ENCODE data around the gene TBCCD1. TPM values are rescaled to one million over a fixed set of nuclear protein-coding genes. Genes with fewer than 3 reads are reported as not detected.
A peak's percentile ranks its signal among the peaks of the same experiment; 100 is the strongest.
"Not testable (repeated sequence)": the region's sequence is repeated elsewhere in the genome, so short reads cannot be mapped to it uniquely, and the experiment has no call there.

TBCCD1 gene
- total RNA-seq, 2 donors from 2014 or later = 13.6 to 16.2 TPM

- ATAC-seq (replicated peaks in 1 of 2) (no peak), DNase-seq (no peak)
- H3K27ac Mint-ChIP-seq = peak overlapping the region; percentile 59
- peaks cover 1 to 7% of the 10 kb centered on the region in 2 donors for H3K36me3 Mint-ChIP-seq (ENCODE audit: insufficient read depth in 2 of 2)
- no peaks in the 10 kb centered on the region for H3K9me3 Mint-ChIP-seq
- H3K4me1 Mint-ChIP-seq (ENCODE audit: low read depth) = peaks cover 21% of the 10 kb centered on the region
- H3K4me3 Mint-ChIP-seq = peak overlapping the region in 1 of 2 donors; percentile 5
- no peaks in the 10 kb centered on the region for H3K27me3 Mint-ChIP-seq (ENCODE audit: low read depth)
Observed at GRCh38 chr3:186589121-186589520, 22.0 kb upstream of the TBCCD1 start.

- Mint-ChIP-seq H3K27ac (no peak overlapping the region), H3K9me3 (no peaks in the 10 kb centered on the region), H3K4me1 (ENCODE audit: low read depth) (peaks cover 23% of the 10 kb centered on the region), H3K36me3 (ENCODE audit: insufficient read depth in 2 of 2) (peaks cover 1 to 9% of the 10 kb centered on the region in 2 donors), H3K4me3 (no peak overlapping the region), H3K27me3 (ENCODE audit: low read depth) (no peaks in the 10 kb centered on the region)
- peak; percentile 47 to 67 for ATAC-seq (replicated peaks in 1 of 2)
- DNase-seq = no peak
Observed at GRCh38 chr3:186588632-186589031, 21.5 kb upstream of the TBCCD1 start.

GRCh38 chr3:186587183-186587582 is 20.0 kb upstream of the TBCCD1 start:
- Mint-ChIP-seq H3K9me3 (no peaks in the 10 kb centered on the region), H3K27me3 (ENCODE audit: low read depth) (no peaks in the 10 kb centered on the region), H3K36me3 (ENCODE audit: insufficient read depth in 2 of 2) (peaks cover 1 to 9% of the 10 kb centered on the region in 2 donors), H3K4me1 (ENCODE audit: low read depth) (peaks cover 26% of the 10 kb centered on the region), H3K27ac (no peak overlapping the region), H3K4me3 (no peak overlapping the region)
- DNase-seq (no peak), ATAC-seq (replicated peaks in 1 of 2) (no peak)

- peaks cover 1 to 12% of the 10 kb centered on the region in 2 donors for H3K36me3 Mint-ChIP-seq (ENCODE audit: insufficient read depth in 2 of 2)
Observed at GRCh38 chr3:186586245-186586644, 19.1 kb upstream of the TBCCD1 start.

GRCh38 chr3:186583831-186584230 is 16.7 kb upstream of the TBCCD1 start:
- peak overlapping the region; percentile 5 for H3K27ac Mint-ChIP-seq
- H3K36me3 Mint-ChIP-seq (ENCODE audit: insufficient read depth in 2 of 2) = peaks cover 1 to 17% of the 10 kb centered on the region in 2 donors
- H3K9me3 Mint-ChIP-seq = no peaks in the 10 kb centered on the region
- peak; percentile 75 to 76 for ATAC-seq (replicated peaks in 1 of 2)
- peaks cover 16% of the 10 kb centered on the region for H3K4me1 Mint-ChIP-seq (ENCODE audit: low read depth)
- H3K27me3 Mint-ChIP-seq (ENCODE audit: low read depth) = no peaks in the 10 kb centered on the region
- H3K4me3 Mint-ChIP-seq = no peak overlapping the region
- DNase-seq = no peak

More at GRCh38 chr3:186586245-186586644, 19.1 kb upstream of the TBCCD1 start:
- H3K27me3 Mint-ChIP-seq (ENCODE audit: low read depth); H3K9me3 Mint-ChIP-seq; DNase-seq; ATAC-seq (replicated peaks in 1 of 2); H3K4me3 Mint-ChIP-seq; H3K27ac Mint-ChIP-seq: not testable (repeated sequence)
- peaks cover 26% of the 10 kb centered on the region for H3K4me1 Mint-ChIP-seq (ENCODE audit: low read depth)

- Mint-ChIP-seq H3K9me3 (no peaks in the 10 kb centered on the region), H3K27me3 (ENCODE audit: low read depth) (no peaks in the 10 kb centered on the region), H3K4me1 (ENCODE audit: low read depth) (peaks cover 10% of the 10 kb centered on the region), H3K27ac (no peak overlapping the region), H3K4me3 (no peak overlapping the region), H3K36me3 (ENCODE audit: insufficient read depth in 2 of 2) (peaks cover 1 to 22% of the 10 kb centered on the region in 2 donors)
- ATAC-seq (replicated peaks in 1 of 2) (no peak), DNase-seq (no peak)
Observed at GRCh38 chr3:186582541-186582940, 15.4 kb upstream of the TBCCD1 start.

- Mint-ChIP-seq H3K9me3 (no peaks in the 10 kb centered on the region), H3K4me3 (no peak overlapping the region), H3K36me3 (ENCODE audit: insufficient read depth in 2 of 2) (peaks cover 1 to 26% of the 10 kb centered on the region in 2 donors), H3K27ac (peak overlapping the region; percentile 44), H3K4me1 (ENCODE audit: low read depth) (peaks cover 10% of the 10 kb centered on the region), H3K27me3 (ENCODE audit: low read depth) (no peaks in the 10 kb centered on the region)
- DNase-seq (no peak), ATAC-seq (replicated peaks in 1 of 2) (no peak)
Observed at GRCh38 chr3:186580785-186581184, 13.6 kb upstream of the TBCCD1 start.

- no peak for DNase-seq
- Mint-ChIP-seq H3K4me1 (ENCODE audit: low read depth) (peaks cover 18% of the 10 kb centered on the region), H3K9me3 (no peaks in the 10 kb centered on the region), H3K27me3 (ENCODE audit: low read depth) (no peaks in the 10 kb centered on the region), H3K27ac (no peak overlapping the region), H3K36me3 (ENCODE audit: insufficient read depth in 2 of 2) (peaks cover 0 to 32% of the 10 kb centered on the region in 2 donors), H3K4me3 (no peak overlapping the region)
- no peak for ATAC-seq (replicated peaks in 1 of 2)
Observed at GRCh38 chr3:186577521-186577920, 10.4 kb upstream of the TBCCD1 start.

GRCh38 chr3:186571644-186572013 is 4.5 kb upstream of the TBCCD1 start:
- Mint-ChIP-seq H3K4me1 (ENCODE audit: low read depth) (peaks cover 54% of the 10 kb centered on the region), H3K36me3 (ENCODE audit: insufficient read depth in 2 of 2) (peaks cover 3 to 20% of the 10 kb centered on the region in 2 donors), H3K27ac (peak overlapping the region; percentile 91), H3K9me3 (no peaks in the 10 kb centered on the region), H3K27me3 (ENCODE audit: low read depth) (no peaks in the 10 kb centered on the region), H3K4me3 (peak overlapping the region; percentile 92 to 95)
- no peak for ATAC-seq (replicated peaks in 1 of 2)
- DNase-seq = no peak

GRCh38 chr3:186570941-186571643 is 4.0 kb upstream of the TBCCD1 start:
- Mint-ChIP-seq H3K4me1 (ENCODE audit: low read depth) (peaks cover 59% of the 10 kb centered on the region), H3K4me3 (peak overlapping the region; percentile 92 to 95), H3K36me3 (ENCODE audit: insufficient read depth in 2 of 2) (peaks cover 3 to 19% of the 10 kb centered on the region in 2 donors), H3K27ac (peak overlapping the region; percentile 91), H3K9me3 (no peaks in the 10 kb centered on the region), H3K27me3 (ENCODE audit: low read depth) (no peaks in the 10 kb centered on the region)
- no peak for ATAC-seq (replicated peaks in 1 of 2)
- DNase-seq = no peak

- Mint-ChIP-seq H3K9me3 (no peaks in the 10 kb centered on the region), H3K36me3 (ENCODE audit: insufficient read depth in 2 of 2) (peaks cover 3 to 12% of the 10 kb centered on the region in 2 donors), H3K4me3 (peak within 1 kb of the TSS; percentile 92 to 95), H3K27me3 (ENCODE audit: low read depth) (no peaks in the 10 kb centered on the region), H3K4me1 (ENCODE audit: low read depth) (peaks cover 66% of the 10 kb centered on the region), H3K27ac (peak within 1 kb of the TSS; percentile 91)
- ATAC-seq (replicated peaks in 1 of 2) = peak; percentile 86 to 90
- peak; percentile 98 to 99 for DNase-seq
Observed at GRCh38 chr3:186570096-186570940, 3.2 kb upstream of the TBCCD1 start, which contains the start of gene DNAJB11. Gene DNAJB11, plus strand, starts transcription at chr3:186570720. Its CDS starts 178 bp downstream, at chr3:186570898.

- H3K27me3 Mint-ChIP-seq (ENCODE audit: low read depth) = no peaks in the 10 kb centered on the region
- peaks cover 3 to 12% of the 10 kb centered on the region in 2 donors for H3K36me3 Mint-ChIP-seq (ENCODE audit: insufficient read depth in 2 of 2)
- H3K4me3 Mint-ChIP-seq = peak overlapping the region; percentile 92 to 95
- DNase-seq (no peak), ATAC-seq (replicated peaks in 1 of 2) (no peak)
- H3K4me1 Mint-ChIP-seq (ENCODE audit: low read depth) = peaks cover 67% of the 10 kb centered on the region
- H3K9me3 Mint-ChIP-seq = no peaks in the 10 kb centered on the region
- H3K27ac Mint-ChIP-seq = peak overlapping the region; percentile 86
Observed at GRCh38 chr3:186569779-186570095, 2.6 kb upstream of the TBCCD1 start.

GRCh38 chr3:186569361-186569760 is 2.2 kb upstream of the TBCCD1 start:
- ATAC-seq (replicated peaks in 1 of 2); H3K9me3 Mint-ChIP-seq; H3K27me3 Mint-ChIP-seq (ENCODE audit: low read depth); DNase-seq: not testable (repeated sequence)
- Mint-ChIP-seq H3K4me1 (ENCODE audit: low read depth) (peaks cover 67% of the 10 kb centered on the region), H3K36me3 (ENCODE audit: insufficient read depth in 2 of 2) (peaks cover 3 to 14% of the 10 kb centered on the region in 2 donors), H3K4me3 (peak overlapping the region; percentile 92 to 95), H3K27ac (peak overlapping the region; percentile 86)
